Retinal pigment epithelial cell (primary cell): ENCODE measurements around the gene TLCD2.

Source experiments
- DNase-seq: peaks from one replicate; pipeline ENCODE4 v3.0.0-alpha.2; 2010; ENCODE audit warnings: low read depth
- H3K4me3 ChIP-seq: 2 replicates; pipeline ENCODE4 v1.5.1; 2011; ENCODE audit warnings: mild to moderate bottlenecking, low read length, control low read depth, moderate library complexity
- TF ChIP-seq, protein P1 (sequence below): conservative IDR thresholded peaks from 2 replicates; pipeline ENCODE4 v1.5.1; 2011; ENCODE audit warnings: low read depth, low read length, control low read depth, inconsistent platforms

Gene TLCD2

DNA sequence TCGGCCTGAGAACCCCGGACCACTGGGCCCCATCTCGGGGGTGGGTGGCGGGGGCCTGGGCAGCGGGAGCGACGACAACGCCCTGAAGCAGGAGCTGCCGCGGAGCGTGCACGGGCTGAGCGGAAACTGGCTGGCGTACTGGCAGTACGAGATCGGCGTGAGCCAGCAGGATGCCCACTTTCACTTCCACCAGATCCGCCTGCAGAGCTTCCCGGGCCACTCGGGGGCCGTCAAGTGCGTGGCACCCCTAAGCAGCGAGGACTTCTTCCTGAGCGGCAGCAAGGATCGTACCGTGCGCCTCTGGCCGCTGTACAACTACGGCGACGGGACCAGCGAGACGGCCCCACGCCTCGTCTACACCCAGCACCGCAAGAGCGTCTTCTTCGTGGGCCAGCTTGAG lies 23.6 kb upstream of the TLCD2 start:
- H3K4me3 ChIP-seq = no peak overlapping the region
- DNase-seq = no peak
- TF ChIP-seq, protein P1, sequence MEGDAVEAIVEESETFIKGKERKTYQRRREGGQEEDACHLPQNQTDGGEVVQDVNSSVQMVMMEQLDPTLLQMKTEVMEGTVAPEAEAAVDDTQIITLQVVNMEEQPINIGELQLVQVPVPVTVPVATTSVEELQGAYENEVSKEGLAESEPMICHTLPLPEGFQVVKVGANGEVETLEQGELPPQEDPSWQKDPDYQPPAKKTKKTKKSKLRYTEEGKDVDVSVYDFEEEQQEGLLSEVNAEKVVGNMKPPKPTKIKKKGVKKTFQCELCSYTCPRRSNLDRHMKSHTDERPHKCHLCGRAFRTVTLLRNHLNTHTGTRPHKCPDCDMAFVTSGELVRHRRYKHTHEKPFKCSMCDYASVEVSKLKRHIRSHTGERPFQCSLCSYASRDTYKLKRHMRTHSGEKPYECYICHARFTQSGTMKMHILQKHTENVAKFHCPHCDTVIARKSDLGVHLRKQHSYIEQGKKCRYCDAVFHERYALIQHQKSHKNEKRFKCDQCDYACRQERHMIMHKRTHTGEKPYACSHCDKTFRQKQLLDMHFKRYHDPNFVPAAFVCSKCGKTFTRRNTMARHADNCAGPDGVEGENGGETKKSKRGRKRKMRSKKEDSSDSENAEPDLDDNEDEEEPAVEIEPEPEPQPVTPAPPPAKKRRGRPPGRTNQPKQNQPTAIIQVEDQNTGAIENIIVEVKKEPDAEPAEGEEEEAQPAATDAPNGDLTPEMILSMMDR = no peak

DNA sequence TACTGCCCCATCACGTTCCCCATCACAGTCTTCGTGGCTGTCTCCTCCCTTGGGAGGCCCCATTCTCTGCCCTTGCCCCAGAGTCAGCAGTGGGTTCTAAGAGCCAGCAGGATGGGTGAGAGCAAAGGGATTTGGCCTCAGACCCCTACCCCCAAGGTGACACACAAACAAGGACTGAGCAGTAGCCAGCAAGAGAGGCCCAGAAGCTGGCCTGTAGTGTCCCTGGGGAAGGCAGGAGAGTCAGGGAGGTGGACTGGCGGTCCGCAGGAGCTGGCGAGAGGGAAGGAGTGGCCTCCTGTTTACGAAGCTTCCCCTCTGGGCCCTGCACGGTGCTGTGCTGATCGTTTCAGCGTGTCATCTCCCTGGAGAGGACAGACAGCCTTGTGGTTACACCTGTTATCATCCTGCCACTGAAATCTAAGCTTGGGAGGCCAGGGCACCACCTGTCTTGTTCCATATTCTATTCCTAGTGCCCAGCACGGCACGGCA lies 22.7 kb upstream of the TLCD2 start:
- TF ChIP-seq, protein P1 = no peak
- no peak overlapping the region for H3K4me3 ChIP-seq
- no peak for DNase-seq

DNA sequence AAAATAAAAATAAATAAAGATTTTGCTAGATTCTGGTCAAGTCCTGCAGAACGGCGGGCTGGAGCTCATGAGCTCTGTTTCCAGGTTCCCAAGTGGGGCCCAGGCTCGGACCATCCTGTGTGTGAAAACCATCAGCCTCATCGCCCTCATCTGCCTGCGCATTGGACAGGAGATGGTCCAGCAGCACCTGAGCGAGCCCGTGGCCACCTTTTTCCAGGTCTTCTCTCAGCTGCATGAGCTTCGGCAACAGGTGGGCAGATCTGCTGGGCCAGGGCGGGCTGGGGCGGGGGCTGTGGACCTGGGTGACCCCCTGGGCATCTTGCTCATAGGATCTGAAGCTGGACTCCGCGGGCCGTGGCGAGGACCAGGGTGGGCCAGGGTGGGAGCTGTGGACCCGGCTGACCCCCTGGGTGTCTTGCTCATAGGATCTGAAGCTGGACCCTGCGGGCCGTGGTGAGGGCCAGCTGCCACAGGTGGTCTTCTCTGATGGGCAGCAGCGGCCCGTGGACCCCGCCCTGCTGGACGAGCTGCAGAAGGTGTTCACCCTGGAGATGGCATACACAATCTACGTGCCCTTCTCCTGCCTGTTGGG lies 22.2 kb upstream of the TLCD2 start:
- H3K4me3 ChIP-seq = no peak overlapping the region
- TF ChIP-seq, protein P1 = no peak
- DNase-seq = no peak

DNA sequence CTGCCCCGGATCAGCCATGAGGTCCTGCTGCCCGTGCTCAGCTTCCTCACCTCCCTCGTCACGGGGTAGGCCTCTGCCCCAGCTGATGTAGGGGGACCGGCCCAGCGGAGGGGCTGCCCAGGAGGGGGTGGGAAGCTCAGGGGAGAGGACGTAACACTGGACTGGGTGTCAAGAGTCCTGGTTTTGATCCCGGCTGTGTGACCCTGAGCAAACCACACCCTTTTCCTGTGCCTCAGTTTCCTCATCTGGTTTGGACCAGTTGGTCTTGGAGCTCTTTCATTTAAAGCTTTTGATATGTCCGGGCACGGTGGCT lies 21.0 kb upstream of the TLCD2 start:
- H3K4me3 ChIP-seq = no peak overlapping the region
- TF ChIP-seq, protein P1 = no peak
- no peak for DNase-seq

DNA sequence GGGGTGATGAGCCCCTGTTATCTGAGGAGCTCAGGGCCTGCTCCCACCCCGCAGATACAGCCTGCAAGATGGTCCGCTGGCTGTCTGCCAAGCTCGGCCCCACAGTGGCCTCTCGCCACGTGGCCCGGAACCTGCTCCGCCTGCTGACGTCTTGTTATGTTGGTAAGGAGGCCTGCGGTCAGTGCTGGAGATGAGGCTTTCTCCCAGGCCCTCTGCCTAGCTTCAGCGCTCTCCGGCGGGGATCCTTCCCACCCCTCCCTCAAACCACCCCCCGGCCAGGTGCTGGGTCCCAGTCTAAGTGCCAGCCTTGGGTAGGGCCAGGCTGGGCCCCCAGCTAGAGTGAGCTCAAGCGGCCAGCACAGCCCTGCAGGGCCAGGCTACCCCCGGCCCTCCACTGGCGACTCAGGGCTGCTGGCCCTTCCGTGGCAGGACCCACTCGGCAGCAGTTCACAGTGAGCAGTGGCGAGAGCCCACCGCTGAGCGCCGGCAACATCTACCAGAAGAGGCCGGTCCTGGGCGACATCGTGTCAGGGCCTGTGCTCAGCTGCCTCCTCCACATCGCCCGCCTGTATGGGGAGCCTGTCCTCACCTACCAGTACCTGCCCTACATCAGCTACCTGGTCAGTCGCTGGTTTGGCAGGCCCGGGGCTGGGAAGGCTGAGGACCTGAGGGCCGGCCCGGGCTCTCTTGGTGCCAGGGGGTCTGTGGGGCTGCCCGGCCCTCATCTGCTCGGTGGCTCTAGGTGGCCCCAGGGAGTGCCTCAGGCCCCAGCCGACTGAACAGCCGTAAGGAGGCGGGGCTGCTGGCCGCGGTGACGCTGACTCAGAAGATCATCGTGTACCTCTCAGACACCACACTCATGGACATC lies 20.4 kb upstream of the TLCD2 start:
- H3K4me3 ChIP-seq = no peak overlapping the region
- DNase-seq = peak; percentile 73
- TF ChIP-seq, protein P1 = no peak

DNA sequence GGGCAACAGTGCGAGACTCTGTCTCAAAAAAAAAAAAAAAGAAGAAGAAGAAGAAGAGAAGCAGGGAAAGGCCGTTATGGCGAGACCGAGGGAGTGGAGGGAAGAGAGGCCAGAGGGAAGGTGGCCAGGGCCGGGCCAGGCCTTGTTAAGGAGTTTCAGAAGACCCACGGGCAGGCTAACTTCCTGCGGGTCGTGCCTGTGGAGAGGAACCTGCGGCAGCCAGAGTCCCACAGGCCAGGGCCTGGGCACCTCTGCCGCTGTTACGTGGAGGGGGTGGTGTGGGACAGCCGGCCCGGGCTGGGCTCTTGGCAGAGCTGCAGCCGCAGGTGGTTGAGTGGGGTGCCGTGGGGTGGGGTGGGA lies 19.8 kb upstream of the TLCD2 start:
- no peak for DNase-seq
- TF ChIP-seq, protein P1 = no peak
- no peak overlapping the region for H3K4me3 ChIP-seq

DNA sequence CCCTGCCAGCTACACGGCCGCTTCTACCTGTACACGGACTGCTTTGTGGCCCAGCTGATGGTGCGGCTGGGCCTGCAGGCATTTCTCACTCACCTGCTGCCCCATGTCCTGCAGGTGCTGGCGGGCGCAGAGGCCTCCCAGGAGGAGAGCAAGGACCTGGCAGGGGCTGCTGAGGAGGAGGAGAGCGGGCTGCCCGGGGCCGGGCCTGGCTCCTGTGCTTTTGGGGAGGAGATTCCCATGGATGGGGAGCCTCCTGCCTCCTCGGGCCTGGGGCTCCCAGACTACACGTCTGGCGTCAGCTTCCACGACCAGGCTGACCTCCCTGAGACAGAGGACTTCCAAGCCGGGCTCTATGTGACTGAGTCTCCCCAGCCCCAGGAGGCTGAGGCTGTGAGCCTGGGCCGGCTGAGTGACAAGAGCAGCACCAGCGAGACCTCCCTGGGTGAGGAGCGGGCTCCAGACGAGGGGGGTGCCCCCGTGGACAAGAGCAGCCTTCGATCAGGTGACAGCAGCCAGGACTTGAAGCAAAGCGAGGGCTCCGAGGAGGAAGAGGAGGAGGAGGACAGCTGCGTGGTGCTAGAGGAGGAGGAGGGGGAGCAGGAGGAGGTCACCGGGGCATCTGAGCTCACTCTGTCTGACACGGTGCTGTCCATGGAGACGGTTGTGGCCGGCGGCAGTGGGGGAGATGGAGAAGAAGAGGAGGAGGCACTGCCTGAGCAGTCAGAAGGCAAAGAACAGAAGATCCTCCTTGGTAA lies 17.9 kb upstream of the TLCD2 start:
- TF ChIP-seq, protein P1 = no peak
- DNase-seq = no peak
- no peak overlapping the region for H3K4me3 ChIP-seq
